Thyroid gland (tissue), 4 donors: ENCODE results near the gene SDCCAG8. TPM values are rescaled to one million over a fixed set of nuclear protein-coding genes. Genes with fewer than 3 reads are reported as not detected.

ENCODE experiments used
- DNase-seq, 2 donors: peaks; one replicate each; pipeline ENCODE4 v3.0.0-alpha.2; 2019
- H3K27ac ChIP-seq, 3 donors: fragments of 200-600 bp; sonication (generic); 1 replicate in 2 of 3; 2 replicates in 1 of 3; pipeline ENCODE4 v1.5.1; 2016 to 2019; ENCODE audit warnings: mild to moderate bottlenecking in 1 of 3, moderate library complexity in 1 of 3
- H3K27me3 ChIP-seq: fragments of 200-600 bp; sonication (generic); one replicate; pipeline ENCODE4 v1.5.1; 2019
- H3K36me3 ChIP-seq, 2 donors: fragments of 200-600 bp; sonication (generic); one replicate each; pipeline ENCODE4 v1.5.1; 2016 to 2019
- H3K4me1 ChIP-seq, 2 donors: fragments of 200-600 bp; sonication (generic); one replicate each; pipeline ENCODE4 v1.5.1; 2017 to 2019
- H3K4me3 ChIP-seq, 3 donors: fragments of 200-600 bp; sonication (generic); replicated peaks in 1 of 3; 1 replicate in 2 of 3; 2 replicates in 1 of 3; pipeline ENCODE4 v1.5.1; 2016; ENCODE audit warnings: mild to moderate bottlenecking in 1 of 3
- H3K9me3 ChIP-seq: fragments of 200-600 bp; sonication (generic); one replicate; pipeline ENCODE4 v1.5.1; 2017
- POLR2A ChIP-seq, 2 donors: fragments of 450-650 bp; IDR thresholded peaks; one replicate each; pipeline ENCODE4 v1.6.1; 2017; ENCODE audit warnings: antibody characterized with exemption in 2 of 2, mild to moderate bottlenecking in 2 of 2, moderate library complexity in 1 of 2
- WGBS, 2 donors: methylation state at CpG; one replicate each; pipeline ENCODE4 v1.1.5; 2017; 5-methylcytosine and 5-hydroxymethylcytosine counted together
- intact Hi-C: fragments of 100-400 bp; cut with DNase I; formaldehyde crosslinking; loops from one replicate; pipeline ENCODE4 v1.15.1; 2023
- total RNA-seq, 4 donors: library from RNA; depleted of rRNA; stranded (reverse); fragments of >200 nt; gene quantifications; one replicate each; pipeline ENCODE4 v1.2.3, GENCODE V29; 2016
- TF ChIP-seq, protein P1 (sequence below), 6 experiments: fragments of 200-600 bp in 3 of 6; fragments of 450-650 bp in 3 of 6; sonication (generic) in 3 of 6; IDR thresholded peaks; one replicate each; pipeline ENCODE4 v1.5.1; 2016 to 2019; ENCODE audit warnings: antibody characterized with exemption in 6 of 6, mild to moderate bottlenecking in 2 of 6, inconsistent platforms in 1 of 6, moderate library complexity in 1 of 6

Gene SDCCAG8
- total RNA-seq, 4 donors from 2014 or later = 105 to 193 (median 115) TPM

DNA sequence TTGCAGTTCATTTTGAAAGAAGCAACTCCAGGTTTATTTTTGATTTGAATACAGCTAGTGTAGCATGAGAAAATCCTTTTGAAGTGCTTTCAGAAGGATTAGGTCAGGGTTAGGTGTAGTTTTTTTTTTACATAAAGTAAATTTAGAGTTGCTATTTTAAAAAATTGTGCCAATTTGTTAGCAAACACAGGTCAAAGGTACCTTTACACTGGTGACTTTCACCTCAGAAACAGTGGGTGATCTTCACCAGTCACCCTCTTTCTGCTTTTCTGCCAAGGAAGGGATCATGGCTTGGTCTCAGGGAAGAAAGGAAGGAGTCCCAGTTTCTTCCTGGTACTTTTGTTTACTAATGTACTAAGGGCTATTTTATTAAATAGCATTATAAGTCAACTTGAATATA, 111.5 kb downstream of the SDCCAG8 start:
- Histone ChIP-seq H3K4me3 (no peak overlapping the region), H3K27me3 (no peaks in the 10 kb centered on the region), H3K9me3 (no peaks in the 10 kb centered on the region), H3K4me1 (no peaks in the 10 kb centered on the region), H3K27ac (no peak overlapping the region), H3K36me3 (peaks cover 0 to 3% of the 10 kb centered on the region in 2 donors)
- intact Hi-C loops = no loop called here
- no peak for TF ChIP-seq POLR2A (IDR thresholded peaks at IDR 0.05)
- DNase-seq = no peak

DNA sequence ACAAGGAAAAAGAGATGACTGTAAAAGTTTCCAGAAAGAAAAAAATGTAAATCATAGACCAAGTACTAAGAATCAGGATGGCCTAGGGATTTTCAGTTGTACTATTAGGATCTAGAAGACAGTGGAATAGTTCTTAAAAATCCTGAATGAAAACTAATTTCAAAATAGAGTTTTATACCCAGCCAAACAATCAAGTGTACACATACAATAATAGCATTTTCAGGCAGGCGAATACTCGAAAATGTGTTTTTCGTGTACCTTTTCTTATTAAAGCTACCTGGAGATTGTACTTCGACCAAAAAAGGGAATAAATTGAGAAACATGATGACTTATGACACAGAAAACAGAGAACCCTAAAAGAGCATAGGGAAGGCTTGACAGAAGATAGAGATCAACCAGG, 118.6 kb downstream of the SDCCAG8 start:
- DNase-seq = no peak
- no peak overlapping the region for H3K27ac ChIP-seq
- H3K4me3 ChIP-seq = no peak overlapping the region
- intact Hi-C loops = no loop called here
- TF ChIP-seq, protein P1, sequence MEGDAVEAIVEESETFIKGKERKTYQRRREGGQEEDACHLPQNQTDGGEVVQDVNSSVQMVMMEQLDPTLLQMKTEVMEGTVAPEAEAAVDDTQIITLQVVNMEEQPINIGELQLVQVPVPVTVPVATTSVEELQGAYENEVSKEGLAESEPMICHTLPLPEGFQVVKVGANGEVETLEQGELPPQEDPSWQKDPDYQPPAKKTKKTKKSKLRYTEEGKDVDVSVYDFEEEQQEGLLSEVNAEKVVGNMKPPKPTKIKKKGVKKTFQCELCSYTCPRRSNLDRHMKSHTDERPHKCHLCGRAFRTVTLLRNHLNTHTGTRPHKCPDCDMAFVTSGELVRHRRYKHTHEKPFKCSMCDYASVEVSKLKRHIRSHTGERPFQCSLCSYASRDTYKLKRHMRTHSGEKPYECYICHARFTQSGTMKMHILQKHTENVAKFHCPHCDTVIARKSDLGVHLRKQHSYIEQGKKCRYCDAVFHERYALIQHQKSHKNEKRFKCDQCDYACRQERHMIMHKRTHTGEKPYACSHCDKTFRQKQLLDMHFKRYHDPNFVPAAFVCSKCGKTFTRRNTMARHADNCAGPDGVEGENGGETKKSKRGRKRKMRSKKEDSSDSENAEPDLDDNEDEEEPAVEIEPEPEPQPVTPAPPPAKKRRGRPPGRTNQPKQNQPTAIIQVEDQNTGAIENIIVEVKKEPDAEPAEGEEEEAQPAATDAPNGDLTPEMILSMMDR (IDR thresholded peaks at IDR 0.05) = no peak
- 96 to 97% methylated on average over 4 of the region's 4 CpGs for WGBS, 2 donors
- no peaks in the 10 kb centered on the region for H3K4me1 ChIP-seq
- H3K27me3 ChIP-seq = no peaks in the 10 kb centered on the region
- H3K9me3 ChIP-seq = no peaks in the 10 kb centered on the region
- H3K36me3 ChIP-seq = peaks cover 6 to 8% of the 10 kb centered on the region in 2 donors

DNA sequence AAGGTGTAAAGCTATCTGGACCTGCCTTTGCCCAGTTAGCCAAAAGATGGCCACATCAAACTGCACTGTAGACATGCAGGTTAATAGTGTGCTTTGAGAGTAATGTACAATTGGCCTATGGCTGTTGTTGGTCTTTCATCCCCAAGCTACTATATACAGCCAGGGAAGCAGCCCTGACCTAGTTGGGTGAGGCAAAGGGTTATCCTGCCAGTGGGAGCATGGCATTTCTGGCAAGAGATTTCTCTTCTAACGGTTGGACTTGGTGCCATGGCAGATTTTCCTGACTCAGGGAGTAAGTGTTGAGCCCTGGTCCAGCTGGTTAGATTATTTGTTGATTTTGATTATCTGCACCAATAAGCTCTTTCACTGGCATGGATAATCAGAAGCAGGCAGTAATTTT, 119.8 kb downstream of the SDCCAG8 start:
- H3K27ac ChIP-seq = no peak overlapping the region
- no peaks in the 10 kb centered on the region for H3K27me3 ChIP-seq
- H3K4me1 ChIP-seq = no peaks in the 10 kb centered on the region
- DNase-seq = no peak
- TF ChIP-seq, protein P1 (IDR thresholded peaks at IDR 0.05) = no peak
- TF ChIP-seq POLR2A (IDR thresholded peaks at IDR 0.05) = no peak
- H3K9me3 ChIP-seq = no peaks in the 10 kb centered on the region
- intact Hi-C loops = no loop called here
- WGBS, 2 donors = 93 to 94% methylated on average over 1 of the region's 1 CpG
- H3K4me3 ChIP-seq = no peak overlapping the region
- peaks cover 6 to 8% of the 10 kb centered on the region in 2 donors for H3K36me3 ChIP-seq

DNA sequence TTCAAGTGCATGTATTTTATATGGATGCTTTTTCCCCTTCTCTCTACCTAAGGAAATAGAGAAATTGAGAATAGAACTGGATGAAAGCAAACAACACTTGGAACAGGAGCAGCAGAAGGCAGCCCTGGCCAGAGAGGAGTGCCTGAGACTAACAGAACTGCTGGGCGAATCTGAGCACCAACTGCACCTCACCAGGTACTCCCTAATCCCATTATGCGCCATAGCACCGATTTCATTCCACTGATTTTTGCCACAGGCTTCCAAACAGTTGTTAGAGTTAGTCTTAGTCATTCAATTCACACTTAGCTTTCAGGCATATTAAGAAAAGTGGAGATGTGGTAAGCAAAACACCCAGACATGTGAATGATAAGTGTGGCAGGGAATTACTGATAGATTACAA, 122.8 kb downstream of the SDCCAG8 start:
- H3K4me1 ChIP-seq = no peaks in the 10 kb centered on the region
- no peaks in the 10 kb centered on the region for H3K9me3 ChIP-seq
- 79 to 85% methylated on average over 3 of the region's 3 CpGs for WGBS, 2 donors
- no peak for DNase-seq
- H3K27me3 ChIP-seq = no peaks in the 10 kb centered on the region
- TF ChIP-seq, protein P1 (IDR thresholded peaks at IDR 0.05) = no peak
- TF ChIP-seq POLR2A (IDR thresholded peaks at IDR 0.05) = no peak
- intact Hi-C loops = no loop called here
- no peak overlapping the region for H3K27ac ChIP-seq
- H3K36me3 ChIP-seq = peaks cover 5 to 6% of the 10 kb centered on the region in 2 donors
- H3K4me3 ChIP-seq = no peak overlapping the region

DNA sequence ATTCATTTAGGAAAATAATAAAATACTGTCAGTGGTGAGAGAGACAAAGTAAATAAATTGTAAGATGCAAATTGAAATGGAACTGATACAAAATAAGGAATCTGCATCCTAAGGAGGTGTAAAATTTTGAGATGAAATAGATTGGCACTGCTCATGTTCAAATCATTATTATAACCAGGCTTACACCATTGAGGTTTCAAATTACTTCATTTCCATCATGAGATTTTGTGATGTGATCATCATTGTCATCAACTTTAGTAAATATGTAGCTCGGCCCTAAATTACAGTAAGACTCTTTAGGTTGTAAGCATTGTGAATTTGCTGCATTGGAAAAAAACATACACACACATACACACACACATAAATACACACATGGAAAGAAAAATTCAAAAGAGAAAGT, 123.4 kb downstream of the SDCCAG8 start:
- H3K36me3 ChIP-seq = peaks cover 5 to 6% of the 10 kb centered on the region in 2 donors
- no peak overlapping the region for H3K4me3 ChIP-seq
- no peak overlapping the region for H3K27ac ChIP-seq
- intact Hi-C loops = no loop called here
- WGBS, 2 donors = 96 to 98% methylated on average over 1 of the region's 1 CpG
- no peak for DNase-seq
- no peaks in the 10 kb centered on the region for H3K27me3 ChIP-seq
- TF ChIP-seq POLR2A (IDR thresholded peaks at IDR 0.05) = no peak
- no peaks in the 10 kb centered on the region for H3K4me1 ChIP-seq
- H3K9me3 ChIP-seq = no peaks in the 10 kb centered on the region

DNA sequence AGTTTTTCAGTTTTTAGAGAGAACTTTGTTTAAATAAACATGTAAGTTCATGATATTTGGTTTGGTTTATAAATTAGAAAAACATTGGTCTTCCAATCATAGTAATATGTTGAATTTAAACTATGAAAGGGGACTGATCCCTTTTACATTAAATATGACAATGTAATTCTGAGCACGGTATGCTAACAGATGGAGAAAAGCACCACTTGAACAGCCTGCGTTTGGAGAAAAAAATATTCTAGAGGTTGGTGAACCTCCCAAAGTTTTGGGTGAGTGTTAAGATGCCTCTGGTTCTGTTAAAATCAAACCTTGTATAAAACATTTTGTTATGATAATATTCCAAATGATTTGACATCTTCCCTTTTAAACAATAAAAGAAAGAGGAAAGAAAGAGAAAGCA, 123.9 kb downstream of the SDCCAG8 start:
- H3K27me3 ChIP-seq = no peaks in the 10 kb centered on the region
- TF ChIP-seq POLR2A (IDR thresholded peaks at IDR 0.05) = no peak
- TF ChIP-seq, protein P1 (IDR thresholded peaks at IDR 0.05) = no peak
- no peak for DNase-seq
- no peak overlapping the region for H3K27ac ChIP-seq
- intact Hi-C loops = no loop called here
- no peak overlapping the region for H3K4me3 ChIP-seq
- 67 to 90% methylated on average over 2 of the region's 2 CpGs for WGBS, 2 donors
- peaks cover 5 to 6% of the 10 kb centered on the region in 2 donors for H3K36me3 ChIP-seq
- no peaks in the 10 kb centered on the region for H3K4me1 ChIP-seq
- no peaks in the 10 kb centered on the region for H3K9me3 ChIP-seq
